ENCODE measurements around the gene TMEM255B.
"Not testable (repeated sequence)": the region's sequence is repeated elsewhere in the genome, so short reads cannot be mapped to it uniquely, and the experiment has no call there.

TMEM255B gene

GRCh38 chr13:113742000-113742441 is 17.0 kb upstream of the TMEM255B start:
- peaks cover 19% of the 10 kb centered on the region for H3K27me3 Mint-ChIP-seq
- no peak overlapping the region for H3K4me3 Mint-ChIP-seq
- H3K36me3 Mint-ChIP-seq (ENCODE audit: low read depth): no peaks in the 10 kb centered on the region
- no peak overlapping the region for H3K27ac Mint-ChIP-seq
- H3K4me1 Mint-ChIP-seq (ENCODE audit: low read depth): peaks cover 20% of the 10 kb centered on the region
- no peaks in the 10 kb centered on the region for H3K9me3 Mint-ChIP-seq

- no peaks in the 10 kb centered on the region for H3K9me3 Mint-ChIP-seq
- H3K4me3 Mint-ChIP-seq: peak overlapping the region; percentile 20
- peaks cover 19% of the 10 kb centered on the region for H3K27me3 Mint-ChIP-seq
- H3K4me1 Mint-ChIP-seq (ENCODE audit: low read depth): peaks cover 20% of the 10 kb centered on the region
- no peak overlapping the region for H3K27ac Mint-ChIP-seq
- no peaks in the 10 kb centered on the region for H3K36me3 Mint-ChIP-seq (ENCODE audit: low read depth)
Observed at GRCh38 chr13:113742445-113743120, 16.4 kb upstream of the TMEM255B start.

- Mint-ChIP-seq H3K4me3 (no peak overlapping the region), H3K4me1 (ENCODE audit: low read depth) (peaks cover 20% of the 10 kb centered on the region), H3K36me3 (ENCODE audit: low read depth) (no peaks in the 10 kb centered on the region), H3K27ac (no peak overlapping the region), H3K9me3 (no peaks in the 10 kb centered on the region), H3K27me3 (peaks cover 19% of the 10 kb centered on the region)
Observed at GRCh38 chr13:113743366-113744195, 15.4 kb upstream of the TMEM255B start.

GRCh38 chr13:113744197-113745000 is 14.6 kb upstream of the TMEM255B start:
- no peak overlapping the region for H3K4me3 Mint-ChIP-seq
- no peak overlapping the region for H3K27ac Mint-ChIP-seq
- no peaks in the 10 kb centered on the region for H3K36me3 Mint-ChIP-seq (ENCODE audit: low read depth)
- peaks cover 19% of the 10 kb centered on the region for H3K27me3 Mint-ChIP-seq
- peaks cover 20% of the 10 kb centered on the region for H3K4me1 Mint-ChIP-seq (ENCODE audit: low read depth)
- no peaks in the 10 kb centered on the region for H3K9me3 Mint-ChIP-seq

GRCh38 chr13:113745059-113745458 is 14.0 kb upstream of the TMEM255B start:
- Mint-ChIP-seq H3K36me3 (ENCODE audit: low read depth) (no peaks in the 10 kb centered on the region), H3K4me3 (no peak overlapping the region), H3K27ac (no peak overlapping the region), H3K9me3 (no peaks in the 10 kb centered on the region), H3K27me3 (peaks cover 19% of the 10 kb centered on the region), H3K4me1 (ENCODE audit: low read depth) (peaks cover 20% of the 10 kb centered on the region)

- H3K27me3 Mint-ChIP-seq: peaks cover 16% of the 10 kb centered on the region
- peaks cover 20% of the 10 kb centered on the region for H3K4me1 Mint-ChIP-seq (ENCODE audit: low read depth)
- not testable (repeated sequence) for H3K36me3 Mint-ChIP-seq (ENCODE audit: low read depth); H3K27ac Mint-ChIP-seq; H3K9me3 Mint-ChIP-seq; H3K4me3 Mint-ChIP-seq
Observed at GRCh38 chr13:113745500-113746142, 13.4 kb upstream of the TMEM255B start.

- Mint-ChIP-seq H3K9me3 (peaks cover 9% of the 10 kb centered on the region), H3K27ac (no peak overlapping the region), H3K27me3 (peaks cover 15% of the 10 kb centered on the region), H3K4me1 (ENCODE audit: low read depth) (peaks cover 19% of the 10 kb centered on the region), H3K36me3 (ENCODE audit: low read depth) (no peaks in the 10 kb centered on the region), H3K4me3 (no peak overlapping the region)
Observed at GRCh38 chr13:113746143-113746525, 12.9 kb upstream of the TMEM255B start.

GRCh38 chr13:113746671-113747070 is 12.4 kb upstream of the TMEM255B start:
- Mint-ChIP-seq H3K9me3 (peaks cover 11% of the 10 kb centered on the region), H3K4me1 (ENCODE audit: low read depth) (peaks cover 13% of the 10 kb centered on the region), H3K27ac (no peak overlapping the region), H3K27me3 (peaks cover 9% of the 10 kb centered on the region), H3K36me3 (ENCODE audit: low read depth) (no peaks in the 10 kb centered on the region), H3K4me3 (no peak overlapping the region)

GRCh38 chr13:113747291-113747833 is 11.7 kb upstream of the TMEM255B start:
- Mint-ChIP-seq H3K4me1 (ENCODE audit: low read depth) (peaks cover 6% of the 10 kb centered on the region), H3K36me3 (ENCODE audit: low read depth) (no peaks in the 10 kb centered on the region), H3K27ac (no peak overlapping the region), H3K27me3 (peaks cover 4% of the 10 kb centered on the region), H3K4me3 (no peak overlapping the region), H3K9me3 (peaks cover 11% of the 10 kb centered on the region)

GRCh38 chr13:113748101-113748861 is 10.7 kb upstream of the TMEM255B start:
- Mint-ChIP-seq H3K4me1 (ENCODE audit: low read depth) (no peaks in the 10 kb centered on the region), H3K27ac (no peak overlapping the region), H3K4me3 (no peak overlapping the region), H3K27me3 (peaks cover 4% of the 10 kb centered on the region), H3K9me3 (peaks cover 11% of the 10 kb centered on the region), H3K36me3 (ENCODE audit: low read depth) (no peaks in the 10 kb centered on the region)

GRCh38 chr13:113748862-113749451 is 10.1 kb upstream of the TMEM255B start:
- Mint-ChIP-seq H3K36me3 (ENCODE audit: low read depth) (no peaks in the 10 kb centered on the region), H3K9me3 (peaks cover 11% of the 10 kb centered on the region), H3K27me3 (peaks cover 4% of the 10 kb centered on the region), H3K4me1 (ENCODE audit: low read depth) (no peaks in the 10 kb centered on the region), H3K27ac (no peak overlapping the region), H3K4me3 (no peak overlapping the region)

- Mint-ChIP-seq H3K9me3 (peaks cover 11% of the 10 kb centered on the region), H3K27ac (no peak overlapping the region), H3K36me3 (ENCODE audit: low read depth) (no peaks in the 10 kb centered on the region), H3K4me3 (no peak overlapping the region), H3K4me1 (ENCODE audit: low read depth) (no peaks in the 10 kb centered on the region), H3K27me3 (peaks cover 4% of the 10 kb centered on the region)
Observed at GRCh38 chr13:113749507-113749906, 9.5 kb upstream of the TMEM255B start.

GRCh38 chr13:113749967-113750366 is 9.1 kb upstream of the TMEM255B start:
- no peak overlapping the region for H3K4me3 Mint-ChIP-seq
- peaks cover 11% of the 10 kb centered on the region for H3K9me3 Mint-ChIP-seq
- H3K36me3 Mint-ChIP-seq (ENCODE audit: low read depth): no peaks in the 10 kb centered on the region
- H3K27ac Mint-ChIP-seq: no peak overlapping the region
- H3K4me1 Mint-ChIP-seq (ENCODE audit: low read depth): no peaks in the 10 kb centered on the region
- H3K27me3 Mint-ChIP-seq: peaks cover under 1% of the 10 kb centered on the region

All from stimulated activated naive CD8-positive, alpha-beta T cell treated with anti-CD3 and anti-CD28 coated beads, Interleukin-15, Interleukin-2, amounts not matched to agents 100 ng/mL and 50 ng/mL, for 24 hours (primary cell).